ENCODE results near the gene ANKS4B. TPM values are rescaled to one million over a fixed set of nuclear protein-coding genes. Genes with fewer than 3 reads are reported as not detected.
"Not testable (repeated sequence)": the region's sequence is repeated elsewhere in the genome, so short reads cannot be mapped to it uniquely, and the experiment has no call there.

Gene ANKS4B
- total RNA-seq, result not detected in 2 replicates

DNA sequence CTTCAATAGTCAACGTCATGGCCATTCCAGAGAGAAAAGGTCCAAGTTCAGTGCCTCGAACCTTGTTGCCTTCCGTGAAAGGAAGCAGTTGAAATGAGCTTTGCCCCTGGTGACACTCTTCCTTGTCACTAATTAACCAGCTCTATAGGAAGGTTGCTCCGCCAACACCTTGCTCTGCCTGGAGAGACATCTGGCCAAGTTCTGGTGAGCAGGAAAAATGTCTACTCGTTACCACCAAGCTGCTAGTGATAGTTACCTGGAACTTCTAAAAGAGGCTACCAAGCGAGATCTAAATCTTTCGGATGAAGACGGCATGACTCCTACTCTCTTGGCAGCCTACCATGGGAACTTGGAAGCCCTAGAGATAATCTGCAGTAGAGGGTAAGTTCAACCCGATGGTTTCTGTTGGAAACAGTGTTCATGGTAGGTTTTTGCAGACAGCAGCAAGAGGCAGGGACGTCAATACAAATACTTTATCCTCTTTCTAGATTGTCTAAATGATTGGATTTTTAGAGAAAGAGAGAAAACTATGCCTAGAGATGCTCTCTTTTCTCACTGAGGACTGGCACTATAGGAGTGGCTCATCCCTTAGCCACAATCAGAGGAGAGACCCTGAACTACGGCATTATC is at the start of gene ANKS4B:
TSS of gene ANKS4B (plus strand) at position 179 of the 630 bp plus-strand sequence. CDS start at position 218, 39 bp downstream.
- DNase-seq (ENCODE audit: extremely low read depth, low read depth, low spot score), result no peak

GRCh38 chr16:21183995-21184394 is 49.5 kb upstream of the ANKS4B start:
- no peak for DNase-seq (ENCODE audit: extremely low read depth, low read depth, low spot score)

DNA sequence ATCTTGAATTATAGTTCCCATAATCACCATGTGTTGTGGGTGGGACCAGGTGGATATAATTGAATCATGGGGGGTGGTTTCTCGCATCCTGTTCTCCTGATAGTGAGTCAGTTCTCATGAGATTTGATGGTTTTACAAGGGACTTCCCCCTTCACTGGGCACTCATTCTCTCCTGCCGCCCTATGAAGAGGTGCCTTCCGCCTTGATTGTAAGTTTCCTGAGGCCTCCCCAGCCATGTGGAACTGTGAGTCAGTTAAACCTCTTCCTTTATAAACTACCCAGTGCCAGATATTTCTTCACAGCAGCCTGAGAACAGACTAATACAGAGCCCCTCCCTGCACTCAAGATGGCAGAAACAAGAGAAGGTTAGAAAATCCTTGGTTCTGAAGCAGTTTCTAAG is 48.7 kb upstream of the ANKS4B start:
- DNase-seq (ENCODE audit: extremely low read depth, low read depth, low spot score), result no peak

DNA sequence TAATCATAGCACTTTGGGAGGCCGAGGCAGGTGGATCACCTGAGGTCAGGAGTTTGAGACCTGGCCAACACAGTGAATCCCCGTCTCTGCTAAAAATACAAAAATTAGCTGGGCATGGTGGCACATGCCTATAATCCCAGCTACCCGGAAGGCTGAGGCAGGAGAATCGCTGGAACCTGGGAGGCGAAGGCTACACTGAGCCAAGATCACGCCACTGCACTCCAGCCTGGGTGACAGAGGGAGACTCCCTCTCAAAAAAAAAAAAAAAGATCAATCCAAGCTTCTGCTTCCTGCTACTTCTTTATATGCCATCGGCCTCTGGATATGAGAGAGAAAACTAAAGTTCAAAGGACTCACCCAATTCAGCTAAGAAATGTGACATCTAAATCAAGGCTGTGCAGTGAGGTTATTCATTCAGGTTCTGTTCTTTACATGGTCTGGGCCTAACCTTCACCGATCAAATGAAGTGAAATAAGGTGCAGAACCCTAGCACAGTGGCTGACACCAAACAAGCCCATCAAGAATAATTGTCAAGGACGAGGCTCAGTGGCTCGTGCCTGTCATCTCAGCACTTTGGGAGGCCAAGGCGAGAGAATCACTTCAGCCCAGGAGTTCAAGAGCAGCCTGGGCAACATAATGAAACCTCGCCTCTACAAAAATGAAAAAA is 47.7 kb upstream of the ANKS4B start:
- DNase-seq (ENCODE audit: extremely low read depth, low read depth, low spot score), result no peak

GRCh38 chr16:21186326-21186691 is 47.2 kb upstream of the ANKS4B start:
- DNase-seq (ENCODE audit: extremely low read depth, low read depth, low spot score), result no peak

- DNase-seq (ENCODE audit: extremely low read depth, low read depth, low spot score), result no peak
Measured at GRCh38 chr16:21189311-21189710, 44.2 kb upstream of the ANKS4B start.

GRCh38 chr16:21190013-21190412 is 43.5 kb upstream of the ANKS4B start:
- DNase-seq (ENCODE audit: extremely low read depth, low read depth, low spot score), result no peak

GRCh38 chr16:21190599-21190998 is 42.9 kb upstream of the ANKS4B start:
- no peak for DNase-seq (ENCODE audit: extremely low read depth, low read depth, low spot score)

DNA sequence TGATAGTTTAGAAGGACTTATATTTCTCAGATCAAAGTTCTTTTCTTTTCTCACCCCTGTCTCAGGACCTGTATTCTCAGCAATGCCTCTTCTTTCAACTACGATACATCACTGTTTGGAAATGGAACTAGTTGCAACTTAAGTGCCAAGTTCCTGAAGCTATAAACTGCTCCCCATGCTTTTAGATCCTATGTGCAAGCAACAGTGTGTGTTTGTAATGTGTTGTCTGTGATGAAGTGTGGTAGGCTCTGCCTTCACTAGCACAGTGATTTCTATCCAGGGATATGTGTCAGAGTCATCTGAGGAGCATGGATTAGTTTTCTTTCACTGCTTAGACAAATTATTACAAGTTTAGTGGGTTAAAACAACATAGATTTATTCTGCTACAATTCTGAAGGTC is 40.5 kb upstream of the ANKS4B start:
- DNase-seq (ENCODE audit: extremely low read depth, low read depth, low spot score), result no peak

DNA sequence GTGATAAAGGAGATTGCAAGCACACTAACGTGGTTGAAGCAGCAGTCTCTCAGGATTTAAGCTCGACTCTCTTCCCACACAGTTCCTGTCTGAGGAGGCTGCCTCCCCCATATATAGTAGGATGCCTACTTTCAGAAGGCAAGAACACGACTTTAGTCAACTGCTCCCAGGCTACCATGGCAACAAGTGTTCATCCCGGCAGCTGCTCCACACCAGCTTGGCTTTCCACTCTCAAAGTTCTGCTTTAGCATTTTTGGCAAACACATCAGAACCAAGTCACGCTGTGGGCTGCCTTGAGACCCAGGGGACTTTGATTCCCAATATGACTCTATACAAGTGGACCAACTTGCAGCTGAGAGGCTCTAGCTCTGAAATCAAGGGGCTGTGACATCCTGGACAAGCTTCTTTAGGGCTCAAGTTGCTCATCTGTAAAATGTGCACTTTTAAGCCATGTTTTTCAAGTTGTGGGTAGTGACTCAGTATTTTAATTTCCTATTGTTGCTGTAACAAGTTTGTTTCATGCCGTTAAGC is 38.7 kb upstream of the ANKS4B start:
- DNase-seq (ENCODE audit: extremely low read depth, low read depth, low spot score), result no peak

DNA sequence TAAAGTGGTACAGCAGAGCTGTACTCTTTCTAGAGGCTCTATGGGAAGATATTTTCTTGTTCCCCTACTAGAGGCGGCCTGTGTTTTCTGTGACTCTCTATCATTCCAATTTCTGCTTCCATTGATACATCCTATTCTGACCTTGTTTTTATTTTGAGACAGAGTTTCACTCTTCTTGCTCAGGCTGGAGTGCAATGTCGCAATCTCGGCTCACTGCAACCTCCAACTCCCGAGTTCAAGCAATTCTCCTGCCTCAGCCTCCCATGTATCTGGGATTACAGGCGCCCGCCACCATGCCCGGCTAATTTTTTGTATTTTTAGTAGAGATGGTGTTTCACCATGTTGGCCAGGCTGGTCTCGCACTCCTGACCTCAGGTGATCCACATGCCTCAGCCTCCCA is 38.2 kb upstream of the ANKS4B start:
- DNase-seq (ENCODE audit: extremely low read depth, low read depth, low spot score), result not testable (repeated sequence)

- DNase-seq (ENCODE audit: extremely low read depth, low read depth, low spot score), result no peak
Measured at GRCh38 chr16:21197112-21197511, 36.4 kb upstream of the ANKS4B start.

DNA sequence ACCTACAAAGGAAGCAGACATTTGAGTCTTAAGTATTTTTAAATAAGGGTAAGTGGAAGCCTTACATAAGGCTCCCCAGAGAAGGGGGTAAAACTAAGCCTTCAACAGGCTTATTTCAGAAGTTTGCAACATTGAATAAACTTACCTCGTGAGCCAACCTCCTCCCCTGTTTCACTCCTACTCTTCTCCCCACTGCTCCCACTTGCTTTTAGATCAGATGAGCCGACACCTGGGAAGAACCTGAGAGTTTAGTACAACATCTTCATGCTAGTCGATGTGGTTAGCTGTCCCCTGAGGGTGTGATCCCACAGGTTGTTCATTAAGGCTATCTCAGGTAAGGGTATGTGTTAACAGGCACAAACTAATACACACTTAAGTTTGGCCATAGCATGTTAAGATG is 35.9 kb upstream of the ANKS4B start:
- DNase-seq (ENCODE audit: extremely low read depth, low read depth, low spot score), result no peak

DNA sequence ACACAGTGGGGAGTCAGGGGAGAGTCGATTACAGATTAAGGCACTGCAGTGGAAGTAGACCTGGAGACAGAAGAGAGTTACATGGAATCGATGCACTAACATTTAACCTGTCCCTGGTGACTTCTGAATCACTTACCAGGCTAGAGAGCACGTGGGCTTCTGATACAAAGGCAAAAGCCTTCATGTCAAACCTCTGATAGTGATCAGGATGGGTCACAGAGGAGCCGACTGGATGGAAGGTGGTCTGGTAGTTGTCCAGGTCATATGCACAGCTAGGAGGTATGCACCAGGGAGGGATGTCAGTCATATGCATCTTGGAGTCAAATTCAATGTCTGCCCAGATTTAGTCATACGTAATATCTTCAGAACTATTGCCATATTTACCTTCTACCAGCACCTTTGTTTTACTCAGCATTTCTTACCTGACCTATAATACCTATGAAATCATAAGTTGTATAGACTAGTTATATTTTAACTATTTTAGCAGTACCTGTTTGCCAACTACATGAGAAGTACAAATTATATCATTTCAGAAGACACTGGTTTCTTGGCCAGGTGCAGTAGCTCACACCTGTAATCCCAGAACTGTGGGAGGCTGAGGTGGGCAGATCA is 33.8 kb upstream of the ANKS4B start:
- DNase-seq (ENCODE audit: extremely low read depth, low read depth, low spot score), result no peak

DNA sequence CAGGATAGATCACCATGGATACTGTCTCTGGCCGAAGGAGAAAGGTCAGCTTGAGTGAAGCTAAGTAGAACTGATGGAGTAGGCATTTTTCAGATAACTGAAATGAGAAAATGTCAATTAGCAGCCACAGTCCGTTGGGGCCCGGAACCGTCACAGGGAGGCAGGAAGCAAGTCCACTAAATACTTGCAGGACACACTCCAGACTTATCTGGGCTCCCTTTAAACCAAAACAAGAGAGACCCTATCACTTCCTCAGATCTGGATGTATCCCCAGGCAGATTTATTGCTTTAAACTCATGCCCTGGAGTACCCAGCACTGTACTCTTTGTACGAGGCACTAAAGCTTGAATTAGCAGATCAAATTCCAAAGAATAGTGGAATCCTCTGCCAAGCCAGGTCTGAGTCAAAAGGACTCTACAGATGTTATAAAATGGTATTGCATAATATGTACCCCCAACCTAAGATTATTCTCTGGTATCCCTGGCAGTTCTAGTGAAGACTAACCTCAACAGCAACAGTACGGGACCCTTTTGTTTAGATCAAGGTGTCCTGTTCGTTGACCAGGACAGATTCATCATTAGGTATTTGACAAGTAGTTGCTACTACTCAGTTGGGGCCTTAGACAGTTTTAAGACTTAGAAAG is 30.2 kb upstream of the ANKS4B start:
- DNase-seq (ENCODE audit: extremely low read depth, low read depth, low spot score), result no peak

- no peak for DNase-seq (ENCODE audit: extremely low read depth, low read depth, low spot score)
Measured at GRCh38 chr16:21205303-21205702, 28.2 kb upstream of the ANKS4B start.

DNA sequence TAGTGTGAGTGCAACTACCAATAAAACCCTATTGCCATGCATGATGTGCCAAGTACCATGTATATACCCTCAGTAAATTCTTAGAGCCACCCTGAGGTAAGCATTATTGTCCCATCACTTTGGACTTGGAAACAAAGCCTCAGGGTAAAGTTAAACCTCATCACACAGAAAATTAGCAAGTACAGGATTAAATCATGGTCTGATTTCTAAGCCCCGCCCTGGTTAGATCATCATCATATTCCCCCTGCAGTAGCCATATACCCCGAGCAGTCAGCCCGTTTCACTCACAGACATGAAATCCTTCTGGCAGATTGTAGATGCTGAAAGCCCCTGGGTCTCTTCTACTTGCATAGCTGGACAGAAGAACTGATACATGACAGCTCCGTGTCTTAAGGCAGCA is 26.9 kb upstream of the ANKS4B start:
- no peak for DNase-seq (ENCODE audit: extremely low read depth, low read depth, low spot score)

GRCh38 chr16:21208446-21209230 is 24.9 kb upstream of the ANKS4B start:
- DNase-seq (ENCODE audit: extremely low read depth, low read depth, low spot score), result no peak

DNA sequence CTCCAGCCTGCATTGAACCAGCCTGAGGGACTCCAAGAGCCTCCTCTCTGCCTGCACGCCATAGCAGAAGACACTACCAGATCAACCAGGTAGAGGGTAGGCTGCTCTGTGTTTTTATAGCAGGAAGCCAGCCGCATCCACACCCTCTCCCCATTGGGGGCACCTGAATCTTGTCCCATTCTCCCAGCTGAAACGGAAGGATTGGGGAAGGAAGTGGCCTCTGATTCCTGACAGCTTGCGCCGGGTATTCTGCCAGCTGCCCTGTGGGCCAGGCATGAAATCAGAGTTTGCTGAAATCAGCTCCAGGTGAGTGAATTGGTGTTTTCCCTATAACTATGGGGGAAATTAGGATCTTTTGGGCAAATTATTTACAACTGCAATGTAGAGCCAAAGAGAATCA is 22.0 kb upstream of the ANKS4B start, which contains the start of gene ZP2:
TSS of gene ZP2 (minus strand) at position 89 of the 400 bp plus-strand sequence. CDS start at position 62, 27 bp downstream.
- no peak for DNase-seq (ENCODE audit: extremely low read depth, low read depth, low spot score)

- DNase-seq (ENCODE audit: extremely low read depth, low read depth, low spot score), result no peak
Measured at GRCh38 chr16:21214086-21214485, 19.4 kb upstream of the ANKS4B start.

DNA sequence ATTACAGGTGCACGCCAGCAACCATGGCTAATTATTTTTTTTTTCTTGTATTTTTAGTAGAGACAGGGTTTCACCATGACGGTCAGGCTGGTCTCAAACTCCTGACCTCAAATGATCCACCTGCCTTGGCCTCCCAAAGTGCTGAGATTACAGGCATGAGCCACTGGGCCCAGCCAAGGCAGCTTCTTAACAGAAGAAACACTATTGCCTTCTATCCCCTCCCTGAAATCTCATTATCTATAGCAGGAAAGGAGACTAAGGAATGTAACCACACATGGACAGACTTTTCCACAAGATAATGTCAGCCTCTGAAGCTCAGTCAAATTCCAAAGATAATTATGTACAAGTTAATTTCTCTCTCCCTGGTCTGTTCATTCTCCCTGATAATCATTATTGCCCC is 16.4 kb upstream of the ANKS4B start:
- no peak for DNase-seq (ENCODE audit: extremely low read depth, low read depth, low spot score)
